CD4-positive, alpha-beta T cell treated with Interleukin-6 at 100 ng/mL for 8 hours (primary cell): ENCODE results near the gene HLCS.

Experiments
- DNase-seq: peaks from one replicate; pipeline ENCODE4 v3.0.0-alpha.2; 2020; ENCODE audit warnings: mixed read lengths, low spot score

The HLCS gene

GRCh38 chr21:36721817-36722216, 244.7 kb downstream of the HLCS start:
- no peak for DNase-seq

- no peak for DNase-seq
These were observed 246.9 kb downstream of the HLCS start for GRCh38 chr21:36719614-36720013.

GRCh38 chr21:36718951-36719501, 247.4 kb downstream of the HLCS start:
- DNase-seq: no peak

- no peak for DNase-seq
These were observed 248.5 kb downstream of the HLCS start for GRCh38 chr21:36717976-36718375.

GRCh38 chr21:36716836-36717235, 249.6 kb downstream of the HLCS start:
- no peak for DNase-seq

- DNase-seq: no peak
These were observed 250.1 kb downstream of the HLCS start for GRCh38 chr21:36716387-36716786.

GRCh38 chr21:36713746-36714145, 252.7 kb downstream of the HLCS start:
- DNase-seq: no peak

- DNase-seq: no peak
These were observed 255.8 kb downstream of the HLCS start for GRCh38 chr21:36710729-36711048.

- no peak for DNase-seq
These were observed 256.4 kb downstream of the HLCS start for GRCh38 chr21:36709868-36710728.

- DNase-seq: no peak
These were observed 257.2 kb downstream of the HLCS start for GRCh38 chr21:36709030-36709867.

GRCh38 chr21:36708286-36709029, 258.0 kb downstream of the HLCS start:
- DNase-seq: no peak

- no peak for DNase-seq
These were observed 258.6 kb downstream of the HLCS start for GRCh38 chr21:36707763-36708285.

- DNase-seq: no peak
These were observed 259.3 kb downstream of the HLCS start for GRCh38 chr21:36706951-36707762.

GRCh38 chr21:36706482-36706852, 260.0 kb downstream of the HLCS start:
- no peak for DNase-seq

GRCh38 chr21:36705679-36706481, 260.6 kb downstream of the HLCS start:
- no peak for DNase-seq

GRCh38 chr21:36704958-36705678, 261.4 kb downstream of the HLCS start:
- no peak for DNase-seq

- DNase-seq: no peak
These were observed 262.1 kb downstream of the HLCS start for GRCh38 chr21:36704281-36704957.

- DNase-seq: no peak
These were observed 262.7 kb downstream of the HLCS start for GRCh38 chr21:36703626-36704280.

GRCh38 chr21:36703123-36703522, 263.3 kb downstream of the HLCS start:
- no peak for DNase-seq
